ELR (cell line): Measurements from ENCODE around the gene CD8A.
A peak's percentile ranks its signal among the peaks of the same experiment; 100 is the strongest.
"Not testable (repeated sequence)": the region's sequence is repeated elsewhere in the genome, so short reads cannot be mapped to it uniquely, and the experiment has no call there.

Source experiments
- DNase-seq: peaks from one replicate; pipeline ENCODE4 v3.0.0-alpha.2; 2015; ENCODE audit warnings: low read depth

Gene CD8A

GRCh38 chr2:86776532-86776931, 14.2 kb downstream of the CD8A start:
- DNase-seq: no peak

DNA sequence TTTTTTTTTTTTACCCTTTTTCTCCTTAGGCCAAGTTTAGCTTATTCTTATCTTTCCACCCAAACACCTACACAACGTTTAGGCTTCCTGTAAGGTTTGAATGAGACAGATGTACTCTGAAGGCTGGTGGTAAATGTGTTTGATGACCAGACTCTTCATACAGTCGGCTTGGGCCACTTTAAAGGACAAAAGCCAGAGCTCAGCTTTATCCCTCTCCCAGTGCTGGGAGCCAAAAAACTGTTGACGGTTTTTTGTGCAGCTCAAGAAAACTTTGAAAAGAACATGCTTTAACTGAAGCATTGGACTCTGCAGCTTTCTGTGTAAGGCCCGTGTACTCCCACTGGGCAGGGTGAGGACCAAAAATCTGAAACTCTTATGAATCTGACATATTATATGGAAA, 15.4 kb downstream of the CD8A start:
- DNase-seq: no peak

DNA sequence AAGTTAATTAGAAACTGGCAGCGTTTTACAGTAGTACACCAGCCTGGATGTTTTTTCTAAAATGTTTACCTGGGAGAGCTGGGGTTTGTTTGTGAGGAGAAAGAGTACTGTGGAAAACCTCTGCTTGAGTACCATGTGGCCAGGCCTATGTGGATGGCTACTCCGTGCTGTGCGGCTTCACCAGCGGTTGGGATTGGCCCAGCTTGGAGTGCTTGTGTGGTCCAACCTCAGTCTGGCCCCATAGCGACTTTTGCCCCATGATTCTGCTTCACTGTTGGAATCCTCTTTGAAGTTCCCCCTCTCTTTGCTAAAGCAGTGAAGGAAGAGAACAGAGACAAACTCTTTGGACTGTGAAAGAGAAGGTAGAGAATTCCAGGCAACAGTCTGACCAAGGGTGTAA, 15.9 kb downstream of the CD8A start:
- DNase-seq: no peak

GRCh38 chr2:86772611-86773010, 18.1 kb downstream of the CD8A start:
- no peak for DNase-seq

GRCh38 chr2:86770816-86771301, 19.9 kb downstream of the CD8A start:
- DNase-seq: no peak

- no peak for DNase-seq
Measured at GRCh38 chr2:86769838-86770237, 20.9 kb downstream of the CD8A start.

GRCh38 chr2:86768189-86768949, 22.3 kb downstream of the CD8A start:
- DNase-seq: no peak

GRCh38 chr2:86765310-86765695, 25.4 kb downstream of the CD8A start:
- no peak for DNase-seq

GRCh38 chr2:86764661-86765309, 25.9 kb downstream of the CD8A start:
- peak; percentile 60 for DNase-seq

- DNase-seq: no peak
Measured at GRCh38 chr2:86760371-86760770, 30.3 kb downstream of the CD8A start.

DNA sequence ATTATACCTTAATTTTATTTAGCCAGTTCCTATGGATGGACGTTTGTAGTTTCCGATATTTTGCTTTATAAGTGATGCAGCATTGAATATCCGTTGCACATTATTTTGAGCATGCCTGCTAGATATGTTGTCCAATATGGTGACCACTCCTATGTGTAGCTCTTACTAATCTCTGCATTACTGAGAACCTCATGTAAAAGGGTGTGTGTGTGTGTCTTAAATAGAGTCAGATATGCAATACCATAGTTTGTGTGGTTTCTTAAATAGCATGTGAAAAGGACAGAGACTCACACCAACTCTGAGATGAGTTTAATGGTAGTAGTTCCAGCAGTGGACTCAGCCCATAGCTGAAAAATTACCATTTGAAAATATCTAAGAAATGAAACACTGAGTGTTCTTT, 32.3 kb downstream of the CD8A start:
- no peak for DNase-seq

GRCh38 chr2:86753606-86754005, 37.1 kb downstream of the CD8A start:
- DNase-seq: no peak

DNA sequence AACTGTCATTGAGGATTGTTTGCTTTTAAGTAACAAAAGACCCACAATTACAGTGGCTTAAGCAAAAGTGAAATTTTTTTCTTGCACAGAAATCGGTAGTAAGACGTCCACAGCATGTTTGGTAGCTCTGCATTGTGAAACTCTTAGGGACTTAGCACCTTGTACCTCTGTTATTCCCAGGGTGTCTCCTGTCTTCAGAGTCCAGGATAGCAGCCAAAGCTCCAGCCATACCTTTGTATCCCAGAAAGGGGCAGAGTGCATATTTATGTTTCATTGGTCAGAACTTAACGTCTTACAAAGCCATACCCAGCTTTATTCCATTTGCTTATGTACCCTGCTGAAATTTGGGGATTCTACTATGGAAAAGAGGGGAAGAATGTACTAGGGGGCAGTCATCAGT, 37.8 kb downstream of the CD8A start:
- no peak for DNase-seq

GRCh38 chr2:86751778-86752177, 38.9 kb downstream of the CD8A start:
- DNase-seq: no peak

- no peak for DNase-seq
Measured at GRCh38 chr2:86750240-86750839, 40.4 kb downstream of the CD8A start.

DNA sequence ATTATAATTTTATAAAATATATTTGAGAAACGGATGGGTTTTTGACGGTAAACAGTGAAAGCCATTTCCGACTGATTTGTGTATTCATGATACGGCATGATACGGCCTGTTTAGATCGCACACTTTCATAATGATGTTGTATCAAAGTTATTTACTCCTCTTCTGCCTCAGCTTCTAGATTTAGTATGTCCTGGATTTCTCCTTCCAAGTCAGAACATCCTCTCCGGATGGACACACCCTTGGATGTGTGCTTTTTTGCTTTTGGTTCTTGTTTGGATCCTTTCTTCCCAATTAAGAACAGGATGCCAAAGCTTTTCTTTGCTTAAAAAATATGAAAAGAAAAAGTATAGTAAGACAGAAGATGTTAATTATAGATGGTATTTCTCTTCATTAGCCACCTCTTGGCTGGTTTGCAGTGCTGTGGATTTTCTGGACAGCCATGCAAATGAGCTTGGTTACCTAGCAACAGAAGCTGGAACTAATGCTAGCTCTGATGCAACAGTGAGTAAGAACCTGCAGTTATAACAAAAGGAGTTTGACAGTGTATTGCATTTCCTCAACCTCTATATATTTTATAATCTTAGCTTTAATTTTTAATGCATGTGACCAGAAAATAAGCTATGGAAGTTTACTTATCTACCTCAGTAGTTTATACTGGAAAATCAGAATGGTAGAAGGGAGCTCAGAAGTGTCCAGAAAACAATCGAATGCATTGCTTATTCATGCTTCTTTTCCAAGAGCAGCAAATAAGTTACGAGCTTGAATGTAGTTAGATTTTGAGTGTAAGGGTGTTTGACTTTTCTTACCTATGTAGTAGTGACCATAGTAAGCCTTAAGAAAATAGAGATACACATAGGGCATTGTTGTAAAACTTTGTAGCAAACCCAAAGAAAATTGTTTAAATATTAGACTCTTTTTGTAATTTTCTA, 42.7 kb downstream of the CD8A start:
- DNase-seq: peak; percentile 86

DNA sequence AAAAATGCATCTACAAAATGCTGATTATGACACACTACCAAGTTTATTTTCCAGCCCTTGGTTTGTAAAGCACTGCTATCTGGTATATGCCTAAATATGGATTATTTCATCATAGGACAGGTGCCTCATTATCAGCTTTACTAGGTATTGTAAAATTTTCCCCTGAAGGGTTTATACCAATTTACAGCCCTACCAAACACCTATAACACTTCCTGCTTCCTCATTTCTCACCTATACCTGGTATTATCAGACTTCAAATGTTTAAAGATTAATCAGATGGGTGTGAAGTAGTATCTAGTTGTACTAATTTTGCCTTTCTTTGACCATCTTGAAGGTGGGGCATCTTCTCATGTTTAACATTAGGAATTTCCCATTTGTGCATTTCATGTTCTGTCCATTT, 43.8 kb downstream of the CD8A start:
- no peak for DNase-seq

DNA sequence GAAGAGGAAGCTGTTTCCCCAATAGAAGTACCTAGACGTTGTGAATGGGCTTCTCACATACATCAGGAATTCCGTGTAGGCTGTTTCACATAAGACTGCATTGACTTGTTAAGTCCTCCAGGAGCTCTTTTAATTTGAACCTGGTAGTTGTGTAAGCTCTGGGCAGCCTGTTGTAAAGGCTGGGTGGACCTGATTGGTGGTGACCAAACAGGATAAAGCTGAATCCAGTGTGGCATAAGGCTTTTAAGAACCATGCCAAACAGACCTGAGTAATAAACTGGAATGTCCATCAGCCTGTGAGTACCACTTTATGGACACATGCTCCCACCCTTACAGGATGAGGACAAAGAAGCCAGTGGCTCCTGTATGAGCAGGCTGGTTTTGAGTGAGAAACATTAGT, 46.6 kb downstream of the CD8A start:
- no peak for DNase-seq

- not testable (repeated sequence) for DNase-seq
Measured at GRCh38 chr2:86741889-86742498, 48.7 kb downstream of the CD8A start.

- DNase-seq: not testable (repeated sequence)
Measured at GRCh38 chr2:86739889-86740288, 50.8 kb downstream of the CD8A start.

GRCh38 chr2:86739485-86739884, 51.2 kb downstream of the CD8A start:
- DNase-seq: not testable (repeated sequence)

DNA sequence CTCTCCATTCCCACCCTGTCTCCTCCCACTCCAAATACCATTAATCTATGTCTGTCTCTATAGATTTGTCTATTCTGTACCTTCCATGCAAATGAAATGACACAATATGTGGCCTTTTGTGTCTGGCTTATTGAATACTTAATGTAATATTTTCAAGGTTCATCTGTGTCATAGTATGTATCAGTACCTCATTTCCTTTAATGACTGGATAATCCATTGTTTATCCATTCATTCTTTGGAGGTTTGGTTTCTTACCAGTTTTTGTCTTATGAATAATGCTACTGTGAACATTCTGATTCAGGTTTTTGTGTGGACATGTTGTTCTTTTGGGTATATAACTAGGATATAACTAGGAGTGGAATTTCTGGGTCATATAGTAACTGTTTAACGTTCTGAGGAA, 55.8 kb downstream of the CD8A start:
- DNase-seq: peak; percentile 33
